ENCODE measurements around the gene SLC45A3.

Gene SLC45A3

DNA sequence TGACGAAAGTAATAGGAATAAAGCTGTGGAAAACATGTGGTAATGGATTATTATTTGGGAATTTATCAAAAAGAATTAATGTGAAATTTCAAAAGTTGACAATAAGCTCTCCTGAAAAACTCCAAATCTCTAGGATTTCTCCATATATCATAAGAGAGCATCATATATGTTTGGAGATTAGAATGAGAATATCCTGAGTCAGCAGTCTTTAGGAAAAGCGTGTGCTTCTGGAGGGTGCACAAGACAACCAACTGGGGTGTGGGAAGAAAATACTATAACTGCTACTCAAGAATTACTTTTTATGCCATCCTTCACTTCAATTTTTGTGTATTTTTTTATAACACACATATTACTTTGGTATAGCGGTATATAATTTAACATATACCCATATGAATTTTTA is 68.2 kb downstream of the SLC45A3 start:
- no peaks in the 10 kb centered on the region for H3K27me3 ChIP-seq (ENCODE audit: control insufficient read depth, insufficient read depth, low read length, poor library complexity, severe bottlenecking)
- 100% methylated on average over 1 to 2 of the region's 3 CpGs for WGBS, 2 experiments
- H3K9me3 ChIP-seq (ENCODE audit: control insufficient read depth, low read length) = no peaks in the 10 kb centered on the region
- H3K4me3 ChIP-seq (ENCODE audit: insufficient read depth, low read depth, low read length) = no peak overlapping the region
- H3K4me1 ChIP-seq (ENCODE audit: control insufficient read depth, insufficient read depth, low read length) = no peaks in the 10 kb centered on the region
- H3K27ac ChIP-seq (ENCODE audit: insufficient read depth, low read depth, low read length, poor library complexity, severe bottlenecking) = no peak overlapping the region
- H3K36me3 ChIP-seq (ENCODE audit: control insufficient read depth, insufficient read depth, low read length) = peaks cover 25% of the 10 kb centered on the region

DNA sequence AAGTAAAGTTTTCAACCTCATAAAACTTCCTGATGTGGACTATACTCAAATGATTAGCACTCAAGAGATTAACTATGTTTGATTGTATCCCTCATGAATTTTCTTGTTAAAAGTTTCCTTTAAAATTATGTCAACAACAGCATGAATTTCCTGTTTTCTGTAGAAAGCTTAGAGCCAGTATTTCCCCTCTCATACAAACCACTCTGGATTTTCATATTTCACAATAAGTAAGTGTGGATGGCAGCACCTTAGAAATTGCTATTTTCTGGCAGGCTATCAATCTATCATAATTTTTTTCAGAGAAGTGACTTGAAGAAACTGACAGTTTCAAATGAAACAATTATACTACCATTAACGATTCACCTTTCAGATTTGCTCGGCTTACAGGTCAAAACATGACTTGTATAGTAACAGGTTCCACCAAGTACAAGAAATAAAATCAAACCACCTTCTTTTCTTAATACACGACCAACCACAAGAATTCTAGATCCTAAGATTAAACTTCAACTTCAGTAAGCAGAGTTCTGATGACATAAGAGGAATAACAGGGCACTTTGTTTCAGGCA is 69.3 kb downstream of the SLC45A3 start:
- Histone ChIP-seq H3K27me3 (ENCODE audit: control insufficient read depth, insufficient read depth, low read length, poor library complexity, severe bottlenecking) (no peaks in the 10 kb centered on the region), H3K4me3 (ENCODE audit: insufficient read depth, low read depth, low read length) (no peak overlapping the region), H3K9me3 (ENCODE audit: control insufficient read depth, low read length) (no peaks in the 10 kb centered on the region), H3K36me3 (ENCODE audit: control insufficient read depth, insufficient read depth, low read length) (peaks cover 23% of the 10 kb centered on the region), H3K27ac (ENCODE audit: insufficient read depth, low read depth, low read length, poor library complexity, severe bottlenecking) (no peak overlapping the region), H3K4me1 (ENCODE audit: control insufficient read depth, insufficient read depth, low read length) (no peaks in the 10 kb centered on the region)
- 91% methylated on average over 3 of the region's 3 CpGs for WGBS, 2 experiments

DNA sequence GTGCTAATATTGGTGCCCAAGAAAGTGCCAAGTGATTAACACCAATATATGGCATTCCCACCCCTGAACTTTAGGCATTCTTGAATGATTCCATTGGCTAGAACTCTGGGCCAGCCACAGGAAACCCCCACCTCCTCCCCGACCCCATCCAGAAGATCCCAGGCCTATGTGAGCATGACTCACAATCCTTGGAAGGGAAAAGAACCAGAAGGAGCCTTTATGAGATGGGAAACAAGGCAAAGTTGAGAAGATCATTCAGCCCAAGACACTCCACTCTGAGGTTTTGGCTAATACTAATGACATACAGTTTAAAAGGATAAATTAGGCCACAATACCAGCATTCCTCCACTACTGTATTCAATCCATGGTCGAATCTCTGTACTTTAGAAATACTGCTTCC is 70.3 kb downstream of the SLC45A3 start:
- Histone ChIP-seq H3K27me3 (ENCODE audit: control insufficient read depth, insufficient read depth, low read length, poor library complexity, severe bottlenecking) (no peaks in the 10 kb centered on the region), H3K36me3 (ENCODE audit: control insufficient read depth, insufficient read depth, low read length) (peaks cover 15% of the 10 kb centered on the region), H3K4me3 (ENCODE audit: insufficient read depth, low read depth, low read length) (no peak overlapping the region), H3K4me1 (ENCODE audit: control insufficient read depth, insufficient read depth, low read length) (no peaks in the 10 kb centered on the region), H3K9me3 (ENCODE audit: control insufficient read depth, low read length) (no peaks in the 10 kb centered on the region), H3K27ac (ENCODE audit: insufficient read depth, low read depth, low read length, poor library complexity, severe bottlenecking) (no peak overlapping the region)
- 76 to 91% methylated on average over 2 of the region's 2 CpGs for WGBS, 2 experiments

Data from ectodermal cell (in vitro differentiated cells).